HFFc6 (cell line): Measurements from ENCODE around the gene TOMM70. TPM values are rescaled to one million over a fixed set of nuclear protein-coding genes. Genes with fewer than 3 reads are reported as not detected.
"Not testable (repeated sequence)": the region's sequence is repeated elsewhere in the genome, so short reads cannot be mapped to it uniquely, and the experiment has no call there.

Experiments used
- DNase-seq: peaks from one replicate; pipeline ENCODE4 v3.0.0-alpha.2; 2018
- H3K27ac Mint-ChIP-seq: 2 replicates; pipeline ENCODE4 v1.8.0; 2020; ENCODE audit warnings: mild to moderate bottlenecking, mixed read lengths
- H3K27me3 Mint-ChIP-seq: 2 replicates; pipeline ENCODE4 v1.8.0; 2021; ENCODE audit warnings: mild to moderate bottlenecking, moderate library complexity, mixed read lengths; ENCODE audit not compliant: insufficient read depth
- H3K36me3 Mint-ChIP-seq: 2 replicates; pipeline ENCODE4 v1.8.0; 2021; ENCODE audit warnings: low read depth, mixed read lengths
- H3K4me1 Mint-ChIP-seq: 2 replicates; pipeline ENCODE4 v1.8.0; 2020; ENCODE audit warnings: low read depth, mixed read lengths
- H3K4me3 Mint-ChIP-seq: 2 replicates; pipeline ENCODE4 v1.8.0; 2020; ENCODE audit warnings: mild to moderate bottlenecking, moderate library complexity, mixed read lengths
- H3K9me3 Mint-ChIP-seq: 2 replicates; pipeline ENCODE4 v1.8.0; 2020; ENCODE audit warnings: mild to moderate bottlenecking, mixed read lengths
- CTCF ChIP-seq: fragments of 200-600 bp; sonication (generic); IDR thresholded peaks from 2 replicates; pipeline ENCODE4 v1.5.0; 2021; ENCODE audit warnings: antibody characterized with exemption, mild to moderate bottlenecking
- total RNA-seq, 6 experiments: library from RNA; stranded (reverse); fragmentation: NEBNext Ultra II Directional; extraction: Animal tissue kit (Norgen Biotek cat#: 25700); gene quantifications; 2 replicates in 1 of 6; 3 replicates in 5 of 6; pipeline ENCODE4 v1.2.3, GENCODE V29; 2021

Gene TOMM70
- total RNA-seq, 6 experiments from 2014 or later, result 45.9 to 51.7 (median 48.7) TPM

GRCh38 chr3:100331660-100332059 lies 69.2 kb downstream of the TOMM70 start:
- Mint-ChIP-seq H3K4me1 (peaks cover 14% of the 10 kb centered on the region), H3K27ac (no peak overlapping the region), H3K36me3 (peaks cover 14% of the 10 kb centered on the region), H3K9me3 (peaks cover 6% of the 10 kb centered on the region; the same call in 1 of the 2 replicates), H3K27me3 (no peaks in the 10 kb centered on the region; the same call in 1 of the 2 replicates), H3K4me3 (no peak overlapping the region)
- no peak for DNase-seq
- TF ChIP-seq CTCF, result no peak

GRCh38 chr3:100330651-100331050 lies 70.2 kb downstream of the TOMM70 start:
- peaks cover 13% of the 10 kb centered on the region for H3K4me1 Mint-ChIP-seq
- no peak for TF ChIP-seq CTCF

GRCh38 chr3:100329800-100330489 lies 70.9 kb downstream of the TOMM70 start:
- peaks cover 6% of the 10 kb centered on the region for H3K4me1 Mint-ChIP-seq
- TF ChIP-seq CTCF, result no peak
- no peak for DNase-seq
- peaks cover 6% of the 10 kb centered on the region; the same call in 1 of the 2 replicates for H3K9me3 Mint-ChIP-seq
- H3K4me3 Mint-ChIP-seq, result no peak overlapping the region
- H3K36me3 Mint-ChIP-seq, result peaks cover 28% of the 10 kb centered on the region
- H3K27me3 Mint-ChIP-seq, result no peaks in the 10 kb centered on the region; the same call in 1 of the 2 replicates
- H3K27ac Mint-ChIP-seq, result no peak overlapping the region

More at GRCh38 chr3:100330651-100331050, 70.2 kb downstream of the TOMM70 start:
- H3K27me3 Mint-ChIP-seq, result no peaks in the 10 kb centered on the region; the same call in 1 of the 2 replicates
- H3K4me3 Mint-ChIP-seq, result no peak overlapping the region
- no peak for DNase-seq
- peaks cover 21% of the 10 kb centered on the region for H3K36me3 Mint-ChIP-seq
- H3K27ac Mint-ChIP-seq, result no peak overlapping the region
- peaks cover 6% of the 10 kb centered on the region; the same call in 1 of the 2 replicates for H3K9me3 Mint-ChIP-seq

- not testable (repeated sequence) for H3K27ac Mint-ChIP-seq, H3K4me1 Mint-ChIP-seq, H3K9me3 Mint-ChIP-seq, DNase-seq, H3K4me3 Mint-ChIP-seq, H3K27me3 Mint-ChIP-seq
- peaks cover 29% of the 10 kb centered on the region for H3K36me3 Mint-ChIP-seq
Observed at GRCh38 chr3:100327377-100327776, 73.5 kb downstream of the TOMM70 start.

- H3K27ac Mint-ChIP-seq, result no peak overlapping the region
- no peaks in the 10 kb centered on the region; the same call in 1 of the 2 replicates for H3K4me1 Mint-ChIP-seq
- H3K4me3 Mint-ChIP-seq, result no peak overlapping the region
- DNase-seq, result no peak
- H3K9me3 Mint-ChIP-seq, result peaks cover 6% of the 10 kb centered on the region; the same call in 1 of the 2 replicates
- TF ChIP-seq CTCF, result no peak
- no peaks in the 10 kb centered on the region; the same call in 1 of the 2 replicates for H3K27me3 Mint-ChIP-seq
- H3K36me3 Mint-ChIP-seq, result peaks cover 29% of the 10 kb centered on the region
Observed at GRCh38 chr3:100325827-100326226, 75.1 kb downstream of the TOMM70 start.

- no peak for TF ChIP-seq CTCF
- Mint-ChIP-seq H3K27me3 (no peaks in the 10 kb centered on the region; the same call in 1 of the 2 replicates), H3K36me3 (peaks cover 36% of the 10 kb centered on the region), H3K4me1 (no peaks in the 10 kb centered on the region; the same call in 1 of the 2 replicates), H3K4me3 (no peak overlapping the region), H3K9me3 (peaks cover 6% of the 10 kb centered on the region; the same call in 1 of the 2 replicates), H3K27ac (no peak overlapping the region)
- no peak for DNase-seq
Observed at GRCh38 chr3:100324044-100324443, 76.8 kb downstream of the TOMM70 start.
